ENCODE results near the gene RHEB. TPM values are rescaled to one million over a fixed set of nuclear protein-coding genes. Genes with fewer than 3 reads are reported as not detected.
"Not testable (repeated sequence)": the region's sequence is repeated elsewhere in the genome, so short reads cannot be mapped to it uniquely, and the experiment has no call there.

RHEB gene
- total and polyA plus RNA-seq, 8 donors: 18.5 to 141 (median 84.2) TPM

- peaks cover 0 to 27% (median 14%) of the 10 kb centered on the region in 4 donors for H3K4me1 ChIP-seq
- no peaks in the 10 kb centered on the region for H3K36me3 ChIP-seq
- intact Hi-C loops (cut with DNase I; ENCODE audit: low total_unique reads): no loop called here
- no peak for TF ChIP-seq POLR2AphosphoS5 (IDR thresholded peaks at IDR 0.05)
- no peak for TF ChIP-seq CTCF (IDR thresholded peaks at IDR 0.05)
- no peak for TF ChIP-seq EP300 (IDR thresholded peaks at IDR 0.05)
- TF ChIP-seq POLR2A (IDR thresholded peaks at IDR 0.05): no peak
- no peaks in the 10 kb centered on the region for H3K9me3 ChIP-seq
- peak overlapping the region in 1 of 5 donors; percentile 72 for H3K27ac ChIP-seq
- H3K4me3 ChIP-seq: no peak overlapping the region
- peak in 1 of 2 donors; percentile 67 for DNase-seq
- no peaks in the 10 kb centered on the region for H3K27me3 ChIP-seq
- 59 to 77% (median 63%) methylated on average over 8 to 9 of the region's 9 CpGs for WGBS, 5 donors
These were observed 19.5 kb upstream of the RHEB start for GRCh38 chr7:151539088-151539671.

- 23 to 35% (median 31%) methylated on average over 8 of the region's 8 CpGs for WGBS, 5 donors
- no peak for TF ChIP-seq EP300 (IDR thresholded peaks at IDR 0.05)
- TF ChIP-seq CTCF (IDR thresholded peaks at IDR 0.05): no peak
- no peak for TF ChIP-seq POLR2A (IDR thresholded peaks at IDR 0.05)
- peak in 1 of 3 donors; percentile 5 for TF ChIP-seq POLR2AphosphoS5 (IDR thresholded peaks at IDR 0.05)
- intact Hi-C loops (cut with DNase I; ENCODE audit: low total_unique reads): no loop called here
- Histone ChIP-seq H3K27ac (peak overlapping the region in 2 of 5 donors; percentile 55 to 72), H3K9me3 (no peaks in the 10 kb centered on the region), H3K27me3 (no peaks in the 10 kb centered on the region), H3K4me1 (peaks cover 0 to 27% (median 14%) of the 10 kb centered on the region in 4 donors), H3K4me3 (no peak overlapping the region), H3K36me3 (no peaks in the 10 kb centered on the region)
- DNase-seq: peak in 1 of 2 donors; percentile 72
These were observed 18.3 kb upstream of the RHEB start for GRCh38 chr7:151537818-151538561.

- WGBS, 5 donors: 89 to 95% (median 90%) methylated on average over 2 of the region's 2 CpGs
- H3K4me1 ChIP-seq: peaks cover 0 to 27% (median 14%) of the 10 kb centered on the region in 4 donors
- H3K36me3 ChIP-seq; DNase-seq; H3K4me3 ChIP-seq; H3K9me3 ChIP-seq; intact Hi-C loops (cut with DNase I; ENCODE audit: low total_unique reads); H3K27ac ChIP-seq; H3K27me3 ChIP-seq: not testable (repeated sequence)
These were observed 16.5 kb upstream of the RHEB start for GRCh38 chr7:151536178-151536577.

- Histone ChIP-seq H3K36me3 (no peaks in the 10 kb centered on the region), H3K4me3 (no peak overlapping the region), H3K27ac (no peak overlapping the region), H3K27me3 (no peaks in the 10 kb centered on the region), H3K9me3 (peaks cover 0 to 17% (median 10%) of the 10 kb centered on the region in 4 donors), H3K4me1 (no peaks in the 10 kb centered on the region)
- DNase-seq: no peak
- no peak for TF ChIP-seq POLR2A (IDR thresholded peaks at IDR 0.05)
- no peak for TF ChIP-seq POLR2AphosphoS5 (IDR thresholded peaks at IDR 0.05)
- no peak for TF ChIP-seq CTCF (IDR thresholded peaks at IDR 0.05)
- TF ChIP-seq EP300 (IDR thresholded peaks at IDR 0.05): no peak
- intact Hi-C loops (cut with DNase I; ENCODE audit: low total_unique reads): no loop called here
These were observed 10.1 kb upstream of the RHEB start for GRCh38 chr7:151529842-151530241.

GRCh38 chr7:151524845-151525244 lies 5.2 kb upstream of the RHEB start:
- peaks cover 5 to 14% (median 10%) of the 10 kb centered on the region in 4 donors for H3K4me1 ChIP-seq
- intact Hi-C loops (cut with DNase I; ENCODE audit: low total_unique reads): no loop called here
- no peak for DNase-seq

More at GRCh38 chr7:151524845-151525244, 5.2 kb upstream of the RHEB start:
- H3K9me3 ChIP-seq: peaks cover 0 to 3% (median 2%) of the 10 kb centered on the region in 4 donors
- no peak overlapping the region for H3K27ac ChIP-seq
- TF ChIP-seq POLR2A (IDR thresholded peaks at IDR 0.05) (no peak), EP300 (IDR thresholded peaks at IDR 0.05) (no peak), CTCF (IDR thresholded peaks at IDR 0.05) (no peak), POLR2AphosphoS5 (IDR thresholded peaks at IDR 0.05) (no peak)
- H3K27me3 ChIP-seq: no peaks in the 10 kb centered on the region
- no peaks in the 10 kb centered on the region for H3K36me3 ChIP-seq
- no peak overlapping the region for H3K4me3 ChIP-seq
- WGBS, 5 donors: 64 to 95% (median 94%) methylated on average over 2 of the region's 2 CpGs

Data from stomach (tissue), 9 donors.